NT2/D1 (cell line): ENCODE data around the gene CPA3.

Experiments used
- SUZ12 ChIP-seq: IDR thresholded peaks from 2 replicates; pipeline ENCODE4 v1.6.1; 2011; ENCODE audit not compliant: insufficient read length, insufficient read depth; ENCODE audit errors: extremely low read depth
- YY1 ChIP-seq: IDR thresholded peaks from 2 replicates; pipeline ENCODE4 v1.6.1; 2011; ENCODE audit not compliant: insufficient read length, insufficient read depth
- ZNF274 ChIP-seq: IDR thresholded peaks from 2 replicates; pipeline ENCODE4 v1.6.1; 2011; ENCODE audit warnings: mild to moderate bottlenecking, low read depth, low read length

DNA sequence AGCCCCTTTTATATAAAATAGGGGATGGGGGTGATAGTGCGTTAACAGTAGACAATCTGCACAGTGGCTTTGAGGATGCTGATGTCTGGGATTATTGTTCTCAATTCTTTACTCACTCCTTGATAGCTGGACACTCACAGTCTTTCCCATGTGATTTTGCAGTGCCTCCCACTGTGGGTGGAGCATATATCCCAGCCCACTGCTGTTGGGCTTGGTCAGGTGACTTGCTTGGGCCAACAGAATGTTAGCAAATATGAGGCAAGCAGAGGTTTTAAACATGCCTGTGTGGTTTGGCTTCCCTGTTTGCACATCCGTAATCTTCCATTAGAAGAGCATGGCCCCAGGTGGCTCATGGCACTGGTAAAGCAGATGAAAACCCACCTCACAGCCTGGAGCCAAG is 46.5 kb downstream of the CPA3 start:
- TF ChIP-seq ZNF274 (no peak), SUZ12 (no peak), YY1 (no peak)
